H9 (cell line): ENCODE data around the gene FERMT1. TPM values are rescaled to one million over a fixed set of nuclear protein-coding genes. Genes with fewer than 3 reads are reported as not detected.

ENCODE experiments used
- DNase-seq: peaks from one replicate; pipeline ENCODE4 v3.0.0-alpha.2; 2017
- H2AFZ ChIP-seq: one replicate; pipeline ENCODE4 v1.6.1; 2013; ENCODE audit warnings: mild to moderate bottlenecking, low read length, control low read depth, moderate library complexity
- H2AK5ac ChIP-seq: 2 replicates; pipeline ENCODE4 v1.6.1; 2013; ENCODE audit warnings: low read length, control low read depth, mixed read lengths; ENCODE audit not compliant: insufficient read length
- H2BK120ac ChIP-seq: one replicate; pipeline ENCODE4 v1.6.1; 2013; ENCODE audit warnings: low read depth, mild to moderate bottlenecking, low read length, control low read depth, inconsistent platforms; ENCODE audit not compliant: poor library complexity, severe bottlenecking
- H2BK12ac ChIP-seq: 2 replicates; pipeline ENCODE4 v1.6.1; 2013; ENCODE audit warnings: low read length, control low read depth, mixed read lengths, low read depth; ENCODE audit not compliant: insufficient read length
- H2BK15ac ChIP-seq: 2 replicates; pipeline ENCODE4 v1.6.1; 2013; ENCODE audit warnings: low read depth, low read length, control low read depth
- H2BK20ac ChIP-seq: one replicate; pipeline ENCODE4 v1.6.1; 2013; ENCODE audit warnings: low read depth, mild to moderate bottlenecking, low read length, control low read depth, inconsistent platforms; ENCODE audit not compliant: poor library complexity, severe bottlenecking
- H2BK5ac ChIP-seq: 2 replicates; pipeline ENCODE4 v1.6.1; 2013; ENCODE audit warnings: low read length, control low read depth, mixed read lengths; ENCODE audit not compliant: insufficient read length
- H3K14ac ChIP-seq: 2 replicates; pipeline ENCODE4 v1.6.1; 2013; ENCODE audit warnings: low read length, control low read depth; ENCODE audit not compliant: insufficient read depth
- H3K18ac ChIP-seq: 2 replicates; pipeline ENCODE4 v1.6.1; 2013; ENCODE audit warnings: low read depth, mild to moderate bottlenecking, mixed read lengths, low read length, control low read depth; ENCODE audit not compliant: insufficient read length
- H3K23ac ChIP-seq: 2 replicates; pipeline ENCODE4 v1.6.1; 2013; ENCODE audit warnings: low read length, control low read depth, mixed read lengths, low read depth; ENCODE audit not compliant: insufficient read length
- H3K23me2 ChIP-seq: 2 replicates; pipeline ENCODE4 v1.6.1; 2013; ENCODE audit warnings: low read depth, mild to moderate bottlenecking, mixed read lengths, low read length, control low read depth; ENCODE audit not compliant: insufficient read length, poor library complexity, severe bottlenecking
- H3K27ac ChIP-seq: 2 replicates; pipeline ENCODE4 v1.5.1; 2013; ENCODE audit warnings: low read length, control low read depth, mixed read lengths, low read depth; ENCODE audit not compliant: insufficient read length
- H3K27me3 ChIP-seq: 2 replicates; pipeline ENCODE4 v1.6.1; 2013; ENCODE audit warnings: low read length, control low read depth, inconsistent platforms; ENCODE audit not compliant: insufficient read depth
- H3K4ac ChIP-seq: 2 replicates; pipeline ENCODE4 v1.6.1; 2013; ENCODE audit warnings: low read depth, mild to moderate bottlenecking, control low read depth, inconsistent platforms, low read length, moderate library complexity
- H3K4me1 ChIP-seq: 2 replicates; pipeline ENCODE4 v1.6.1; 2013; ENCODE audit warnings: low read length, control low read depth, inconsistent platforms; ENCODE audit not compliant: insufficient read depth
- H3K4me2 ChIP-seq: 2 replicates; pipeline ENCODE4 v1.6.1; 2013; ENCODE audit warnings: low read length, control low read depth, mixed read lengths; ENCODE audit not compliant: insufficient read length, insufficient read depth
- H3K56ac ChIP-seq: 2 replicates; pipeline ENCODE4 v1.6.1; 2013; ENCODE audit warnings: low read depth, mild to moderate bottlenecking, mixed read lengths, low read length, control low read depth; ENCODE audit not compliant: insufficient read length
- H3K79me1 ChIP-seq: 2 replicates; pipeline ENCODE4 v1.6.1; 2013; ENCODE audit warnings: low read depth, mild to moderate bottlenecking, moderate library complexity, low read length, control low read depth, inconsistent platforms; ENCODE audit not compliant: insufficient read depth, poor library complexity, severe bottlenecking
- H3K79me2 ChIP-seq: 2 replicates; pipeline ENCODE4 v1.6.1; 2013; ENCODE audit warnings: low read length, control low read depth, inconsistent platforms; ENCODE audit not compliant: insufficient read depth
- H3K9ac ChIP-seq: 2 replicates; pipeline ENCODE4 v1.6.1; 2013; ENCODE audit warnings: low read length, control low read depth, mixed read lengths; ENCODE audit not compliant: insufficient read length; ENCODE audit errors: extremely low read depth
- H3K9me3 ChIP-seq: one replicate; pipeline ENCODE4 v1.6.1; 2013; ENCODE audit warnings: low read depth, low read length, inconsistent platforms; ENCODE audit not compliant: control insufficient read depth
- H3T11ph ChIP-seq: one replicate; pipeline ENCODE4 v1.6.1; 2013; ENCODE audit warnings: mild to moderate bottlenecking, low read length, control low read depth, inconsistent platforms
- H4K20me1 ChIP-seq: one replicate; pipeline ENCODE4 v1.6.1; 2013; ENCODE audit not compliant: control insufficient read depth, insufficient read length, insufficient read depth
- H4K5ac ChIP-seq: 2 replicates; pipeline ENCODE4 v1.6.1; 2013; ENCODE audit warnings: low read depth, mild to moderate bottlenecking, mixed read lengths, low read length, control low read depth; ENCODE audit not compliant: insufficient read length
- H4K8ac ChIP-seq: replicated peaks from 2 replicates; pipeline ENCODE4 v1.6.1; 2013; ENCODE audit warnings: low read length, control low read depth, mixed read lengths, low read depth; ENCODE audit not compliant: insufficient read length
- H4K91ac ChIP-seq: 2 replicates; pipeline ENCODE4 v1.6.1; 2013; ENCODE audit warnings: low read depth, mild to moderate bottlenecking, moderate library complexity, mixed read lengths, low read length, control low read depth; ENCODE audit not compliant: insufficient read length
- H3K27ac Mint-ChIP-seq, 3 experiments: 2 replicates in 2 of 3; 3 replicates in 1 of 3; pipeline ENCODE4 v1.8.0; 2020 to 2021; ENCODE audit warnings: mixed read lengths in 3 of 3, mild to moderate bottlenecking in 1 of 3, moderate library complexity in 1 of 3
- H3K27me3 Mint-ChIP-seq: 2 replicates; pipeline ENCODE4 v1.8.0; 2021; ENCODE audit warnings: low read depth, mild to moderate bottlenecking, moderate library complexity, mixed read lengths
- H3K36me3 Mint-ChIP-seq, 3 experiments: 2 replicates in 2 of 3; 3 replicates in 1 of 3; pipeline ENCODE4 v1.8.0; 2020 to 2021; ENCODE audit warnings: low read depth in 3 of 3, mixed read lengths in 3 of 3; ENCODE audit not compliant: insufficient read depth in 1 of 3
- H3K4me1 Mint-ChIP-seq, 2 experiments: 2 replicates each; pipeline ENCODE4 v1.8.0; 2020; ENCODE audit warnings: mixed read lengths in 2 of 2
- H3K4me3 Mint-ChIP-seq, 2 experiments: 2 replicates in 1 of 2; 3 replicates in 1 of 2; pipeline ENCODE4 v1.8.0; 2020 to 2021; ENCODE audit warnings: mild to moderate bottlenecking in 2 of 2, mixed read lengths in 2 of 2, moderate library complexity in 1 of 2
- H3K9me3 Mint-ChIP-seq, 2 experiments: 2 replicates in 1 of 2; 3 replicates in 1 of 2; pipeline ENCODE4 v1.8.0; 2020; ENCODE audit warnings: mild to moderate bottlenecking in 2 of 2, mixed read lengths in 2 of 2, moderate library complexity in 1 of 2
- WGBS: extraction: QIAGEN DNeasy Blood & Tissue Kit; methylation state at CpG from one replicate; pipeline ENCODE4 v1.1.7; 2013; ENCODE audit warnings: missing lambda C conversion rate, low lambda C conversion rate, mixed read lengths; ENCODE audit not compliant: insufficient read length; ENCODE audit errors: extremely low coverage; 5-methylcytosine and 5-hydroxymethylcytosine counted together
- total RNA-seq: library from RNA; stranded (reverse); gene quantifications from 2 replicates; pipeline ENCODE4 v1.2.1, GENCODE V29; 2021
- TF ChIP-seq, protein P1 (sequence below): fragments of 200-600 bp; sonication (generic); conservative IDR thresholded peaks from 3 replicates; pipeline ENCODE4 v1.8.0; 2021; ENCODE audit warnings: antibody characterized with exemption, mild to moderate bottlenecking

FERMT1 gene
- total RNA-seq, 1 experiment from 2014 or later = 9.6 TPM

- H3K4me3 Mint-ChIP-seq = no peak overlapping the region
- peaks cover 13 to 36% (median 24%) of the 10 kb centered on the region in 3 experiments for H3K36me3 Mint-ChIP-seq
- no peak overlapping the region for H2AK5ac ChIP-seq
- WGBS = no CpG with 5 or more reads among the region's 6 CpGs
- H3K79me1 ChIP-seq = peaks cover 3% of the 10 kb centered on the region
- no peak overlapping the region for H3K4ac ChIP-seq
- H4K91ac ChIP-seq = no peak overlapping the region
- no peak overlapping the region for H4K8ac ChIP-seq
- no peak overlapping the region for H2BK120ac ChIP-seq
- H2BK12ac ChIP-seq = no peak overlapping the region
- H2AFZ ChIP-seq = no peak overlapping the region
- H4K20me1 ChIP-seq = no peaks in the 10 kb centered on the region
- H3K18ac ChIP-seq = no peak overlapping the region
- no peaks in the 10 kb centered on the region for H3K4me1 Mint-ChIP-seq
- H2BK20ac ChIP-seq = no peak overlapping the region
- H3K14ac ChIP-seq = no peak overlapping the region
- no peak overlapping the region for H3K9ac ChIP-seq
- H4K5ac ChIP-seq = no peak overlapping the region
- no peak overlapping the region; a peak in 1 of 7 replicates for H3K27ac Mint-ChIP-seq
- H3K56ac ChIP-seq = no peak overlapping the region
- TF ChIP-seq, protein P1, sequence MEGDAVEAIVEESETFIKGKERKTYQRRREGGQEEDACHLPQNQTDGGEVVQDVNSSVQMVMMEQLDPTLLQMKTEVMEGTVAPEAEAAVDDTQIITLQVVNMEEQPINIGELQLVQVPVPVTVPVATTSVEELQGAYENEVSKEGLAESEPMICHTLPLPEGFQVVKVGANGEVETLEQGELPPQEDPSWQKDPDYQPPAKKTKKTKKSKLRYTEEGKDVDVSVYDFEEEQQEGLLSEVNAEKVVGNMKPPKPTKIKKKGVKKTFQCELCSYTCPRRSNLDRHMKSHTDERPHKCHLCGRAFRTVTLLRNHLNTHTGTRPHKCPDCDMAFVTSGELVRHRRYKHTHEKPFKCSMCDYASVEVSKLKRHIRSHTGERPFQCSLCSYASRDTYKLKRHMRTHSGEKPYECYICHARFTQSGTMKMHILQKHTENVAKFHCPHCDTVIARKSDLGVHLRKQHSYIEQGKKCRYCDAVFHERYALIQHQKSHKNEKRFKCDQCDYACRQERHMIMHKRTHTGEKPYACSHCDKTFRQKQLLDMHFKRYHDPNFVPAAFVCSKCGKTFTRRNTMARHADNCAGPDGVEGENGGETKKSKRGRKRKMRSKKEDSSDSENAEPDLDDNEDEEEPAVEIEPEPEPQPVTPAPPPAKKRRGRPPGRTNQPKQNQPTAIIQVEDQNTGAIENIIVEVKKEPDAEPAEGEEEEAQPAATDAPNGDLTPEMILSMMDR = no peak
- no peak overlapping the region for H3T11ph ChIP-seq
- no peaks in the 10 kb centered on the region for H3K4me1 ChIP-seq
- H2BK5ac ChIP-seq = no peak overlapping the region
- H3K23ac ChIP-seq = no peak overlapping the region
- no peak overlapping the region for H3K27ac ChIP-seq
- H3K27me3 Mint-ChIP-seq = no peaks in the 10 kb centered on the region
- no peak overlapping the region for H3K4me2 ChIP-seq
- DNase-seq = no peak
- no peaks in the 10 kb centered on the region for H3K23me2 ChIP-seq
- peaks cover under 1 to 3% of the 10 kb centered on the region in 2 experiments; a peak in 2 of 5 replicates for H3K9me3 Mint-ChIP-seq
- H3K79me2 ChIP-seq = no peaks in the 10 kb centered on the region
- no peaks in the 10 kb centered on the region for H3K9me3 ChIP-seq
- no peaks in the 10 kb centered on the region for H3K27me3 ChIP-seq
- no peak overlapping the region for H2BK15ac ChIP-seq
These were observed 92.3 kb downstream of the FERMT1 start for GRCh38 chr20:6030453-6031080.
